ENCODE measurements around the gene KIF21A. TPM values are rescaled to one million over a fixed set of nuclear protein-coding genes. Genes with fewer than 3 reads are reported as not detected.

The KIF21A gene
- polyA plus RNA-seq, 1 donor from 2014 or later: 130 TPM

GRCh38 chr12:39327510-39327909 is 115.4 kb downstream of the KIF21A start:
- H3K4me3 ChIP-seq (ENCODE audit: low read length): no peak overlapping the region
- no peaks in the 10 kb centered on the region for H3F3A ChIP-seq (ENCODE audit: insufficient read depth, low read length, poor library complexity, severe bottlenecking)
- no peak overlapping the region for H3K4me2 ChIP-seq (ENCODE audit: low read length)
- H3K36me3 ChIP-seq (ENCODE audit: insufficient read depth, low read length): peaks cover 36% of the 10 kb centered on the region
- H3K9me2 ChIP-seq (ENCODE audit: insufficient read depth, low read length): no peaks in the 10 kb centered on the region
- no peak overlapping the region for H2AFZ ChIP-seq (ENCODE audit: low read depth, low read length)
- no peak overlapping the region for H3K9ac ChIP-seq (ENCODE audit: low read length)
- no peaks in the 10 kb centered on the region for H4K20me1 ChIP-seq (ENCODE audit: insufficient read depth)
- H3K9me3 ChIP-seq (ENCODE audit: low read length): no peaks in the 10 kb centered on the region
- no peaks in the 10 kb centered on the region for H3K79me2 ChIP-seq (replicated peaks; ENCODE audit: insufficient read depth, low read length)
- H3K27me3 ChIP-seq (ENCODE audit: insufficient read depth, low read depth, low read length): no peaks in the 10 kb centered on the region
- TF ChIP-seq EP300 (conservative IDR thresholded peaks at IDR 0.05; ENCODE audit: poor library complexity, severe bottlenecking): no peak
- no peak for TF ChIP-seq EZH2 (IDR thresholded peaks at IDR 0.05; ENCODE audit: borderline replicate concordance, insufficient read depth, low read length, poor library complexity, severe bottlenecking)
- no peak for TF ChIP-seq CTCF (IDR thresholded peaks at IDR 0.05; ENCODE audit: poor library complexity, severe bottlenecking)
- no peak for TF ChIP-seq REST (IDR thresholded peaks at IDR 0.05; ENCODE audit: borderline replicate concordance)
- no peak for TF ChIP-seq TAF1 (IDR thresholded peaks at IDR 0.05; ENCODE audit: low read depth)
- TF ChIP-seq MXI1 (conservative IDR thresholded peaks at IDR 0.05; ENCODE audit: poor library complexity, severe bottlenecking): no peak
- TF ChIP-seq POLR2AphosphoS5 (IDR thresholded peaks at IDR 0.05): no peak
- no peak for TF ChIP-seq RAD21 (conservative IDR thresholded peaks at IDR 0.05)
- TF ChIP-seq SMC3 (conservative IDR thresholded peaks at IDR 0.05; ENCODE audit: poor library complexity): no peak
- no peak overlapping the region for H3K27ac ChIP-seq (ENCODE audit: low read length)

GRCh38 chr12:39319180-39319579 is 123.7 kb downstream of the KIF21A start:
- no peak for TF ChIP-seq CTCF (IDR thresholded peaks at IDR 0.05; ENCODE audit: poor library complexity, severe bottlenecking)
- no peak for TF ChIP-seq POLR2AphosphoS5 (IDR thresholded peaks at IDR 0.05)
- no peak for TF ChIP-seq RAD21 (conservative IDR thresholded peaks at IDR 0.05)
- no peak for TF ChIP-seq EP300 (conservative IDR thresholded peaks at IDR 0.05; ENCODE audit: poor library complexity, severe bottlenecking)
- no peak for TF ChIP-seq REST (IDR thresholded peaks at IDR 0.05; ENCODE audit: borderline replicate concordance)
- TF ChIP-seq MXI1 (conservative IDR thresholded peaks at IDR 0.05; ENCODE audit: poor library complexity, severe bottlenecking): no peak
- no peak for TF ChIP-seq EZH2 (IDR thresholded peaks at IDR 0.05; ENCODE audit: borderline replicate concordance, insufficient read depth, low read length, poor library complexity, severe bottlenecking)
- no peak for TF ChIP-seq TAF1 (IDR thresholded peaks at IDR 0.05; ENCODE audit: low read depth)
- TF ChIP-seq SMC3 (conservative IDR thresholded peaks at IDR 0.05; ENCODE audit: poor library complexity): no peak
- no peaks in the 10 kb centered on the region for H3K79me2 ChIP-seq (replicated peaks; ENCODE audit: insufficient read depth, low read length)
- no peaks in the 10 kb centered on the region for H4K20me1 ChIP-seq (ENCODE audit: insufficient read depth)
- H3K9me3 ChIP-seq (ENCODE audit: low read length): no peaks in the 10 kb centered on the region
- H3K27me3 ChIP-seq (ENCODE audit: insufficient read depth, low read depth, low read length): no peaks in the 10 kb centered on the region
- no peak overlapping the region for H3K27ac ChIP-seq (ENCODE audit: low read length)
- no peak overlapping the region for H3K4me3 ChIP-seq (ENCODE audit: low read length)
- H3K9me2 ChIP-seq (ENCODE audit: insufficient read depth, low read length): no peaks in the 10 kb centered on the region
- no peak overlapping the region for H2AFZ ChIP-seq (ENCODE audit: low read depth, low read length)
- no peak overlapping the region for H3K4me2 ChIP-seq (ENCODE audit: low read length)
- H3F3A ChIP-seq (ENCODE audit: insufficient read depth, low read length, poor library complexity, severe bottlenecking): no peaks in the 10 kb centered on the region
- H3K36me3 ChIP-seq (ENCODE audit: insufficient read depth, low read length): no peaks in the 10 kb centered on the region
- H3K9ac ChIP-seq (ENCODE audit: low read length): no peak overlapping the region

All from neural cell (in vitro differentiated cells).